Inferior parietal cortex (tissue), 1 donor: Measurements from ENCODE around the gene AKR1C8.
"Not testable (repeated sequence)": the region's sequence is repeated elsewhere in the genome, so short reads cannot be mapped to it uniquely, and the experiment has no call there.

Experiments
- DNase-seq: peaks from one replicate; pipeline ENCODE4 v3.0.0-alpha.2; 2016; ENCODE audit errors: extremely low spot score

Gene AKR1C8

DNA sequence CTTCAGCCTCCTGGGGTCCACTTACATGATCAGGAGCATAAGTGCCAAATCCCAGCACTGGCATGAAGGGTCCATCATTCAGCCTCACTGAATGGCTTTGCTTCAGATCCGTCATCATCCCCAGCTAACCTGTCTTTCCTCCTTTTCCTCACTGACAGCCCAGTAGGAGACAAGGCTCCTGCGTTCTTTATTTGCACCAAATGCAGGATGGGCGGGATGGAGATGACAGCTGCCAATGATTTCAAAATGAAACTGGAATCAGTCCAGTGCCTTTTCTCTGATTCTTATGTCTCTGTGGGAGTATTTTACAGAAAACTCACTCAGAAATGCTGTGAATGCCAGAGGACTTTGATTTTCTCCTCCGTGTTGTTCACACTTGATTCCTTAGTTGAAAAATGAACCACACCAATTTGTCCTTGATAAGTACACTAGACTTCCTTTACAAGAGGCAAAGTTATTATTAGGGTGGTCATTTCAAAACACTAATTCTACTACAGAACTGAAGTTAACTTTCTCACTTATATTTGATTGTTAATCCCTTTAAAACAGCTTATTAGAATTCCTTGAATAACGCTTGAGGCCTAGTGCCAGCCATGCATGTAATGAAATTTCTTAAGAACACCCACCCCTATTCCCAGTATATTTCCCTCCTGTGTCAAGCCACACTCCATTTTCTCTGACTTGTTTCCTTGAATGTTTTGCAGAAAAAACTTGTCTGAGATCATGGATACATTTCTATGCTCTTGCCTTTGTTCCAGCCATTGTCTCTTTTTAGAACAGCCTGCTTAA lies at the start of gene AKR1C8:
TSS of gene AKR1C8 (minus strand) at position 164 of the 789 bp plus-strand sequence. CDS start at position 118, 46 bp downstream.
- no peak for DNase-seq

DNA sequence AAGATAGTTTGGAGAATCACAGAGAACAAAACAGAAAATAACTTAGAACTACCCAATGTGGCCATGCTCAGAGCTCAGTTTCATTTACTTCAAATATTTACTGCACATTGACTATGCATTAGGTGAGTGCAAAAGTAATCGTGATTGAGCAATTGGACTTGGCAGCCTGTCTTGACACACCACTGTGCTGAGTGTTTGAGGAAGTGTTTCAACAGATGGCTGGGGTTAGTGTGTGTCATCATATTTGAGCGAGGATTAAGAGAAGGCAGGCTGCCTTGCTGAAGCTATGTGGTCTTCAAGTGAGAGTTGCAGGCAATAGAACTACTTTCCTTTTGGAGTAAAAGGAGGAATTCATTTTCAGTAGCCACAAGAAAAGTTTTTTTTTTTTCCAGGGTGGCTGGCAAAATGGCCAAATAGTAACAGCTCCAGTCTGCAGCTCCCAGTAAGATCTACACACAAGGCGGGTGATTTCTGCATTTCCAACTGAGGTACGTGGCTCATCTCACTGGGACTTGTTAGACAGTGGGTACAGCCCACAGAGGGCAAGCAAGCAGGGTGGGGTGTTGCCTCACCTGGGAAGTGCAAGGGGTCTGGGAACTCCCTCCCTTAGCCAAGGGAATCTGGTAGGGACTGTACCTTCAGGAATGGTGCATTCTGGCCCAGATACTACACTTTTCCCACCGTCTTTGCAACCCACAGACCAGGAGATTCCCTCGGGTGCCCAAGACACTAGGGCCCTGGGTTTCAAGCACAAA lies 49.3 kb upstream of the AKR1C8 start:
- no peak for DNase-seq

DNA sequence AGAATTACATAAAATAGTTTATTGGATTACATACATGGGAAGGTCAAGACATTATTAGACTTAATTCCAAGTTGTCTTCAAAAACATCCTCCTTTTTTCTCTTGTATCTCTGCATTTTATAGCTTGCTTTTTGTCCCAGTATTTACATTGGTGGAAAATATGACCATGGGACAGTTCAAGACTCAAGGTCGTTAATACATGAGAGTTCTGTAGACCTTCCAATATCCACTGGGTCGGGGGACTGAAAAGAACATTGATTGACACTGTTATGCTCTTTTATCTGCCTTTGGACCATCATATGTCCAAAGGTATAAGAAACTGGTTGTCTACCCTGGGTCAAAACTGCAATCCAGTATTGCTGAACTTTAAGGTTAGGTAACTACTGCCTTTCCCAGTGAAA lies 48.4 kb upstream of the AKR1C8 start:
- DNase-seq, result no peak

DNA sequence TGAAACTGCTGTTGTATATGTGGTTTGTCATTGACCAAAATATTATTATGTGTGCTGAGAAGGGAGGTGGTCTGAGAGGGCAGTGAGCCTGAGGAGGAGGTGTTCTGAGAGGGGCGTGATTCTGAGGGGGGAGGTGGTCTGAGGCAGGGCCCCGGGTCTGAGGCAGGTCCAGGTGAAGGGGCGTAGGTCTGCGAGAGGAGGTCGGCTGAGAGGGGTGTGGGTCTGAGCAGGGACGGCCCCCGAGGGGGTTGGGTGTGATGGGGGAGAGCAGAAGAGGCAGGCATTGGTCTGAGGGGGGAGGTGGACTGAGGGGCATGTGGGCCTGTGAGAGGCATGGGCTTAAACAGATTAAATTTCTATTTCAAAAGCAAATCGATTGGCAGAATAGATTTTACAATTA lies 44.1 kb upstream of the AKR1C8 start:
- DNase-seq, result no peak

DNA sequence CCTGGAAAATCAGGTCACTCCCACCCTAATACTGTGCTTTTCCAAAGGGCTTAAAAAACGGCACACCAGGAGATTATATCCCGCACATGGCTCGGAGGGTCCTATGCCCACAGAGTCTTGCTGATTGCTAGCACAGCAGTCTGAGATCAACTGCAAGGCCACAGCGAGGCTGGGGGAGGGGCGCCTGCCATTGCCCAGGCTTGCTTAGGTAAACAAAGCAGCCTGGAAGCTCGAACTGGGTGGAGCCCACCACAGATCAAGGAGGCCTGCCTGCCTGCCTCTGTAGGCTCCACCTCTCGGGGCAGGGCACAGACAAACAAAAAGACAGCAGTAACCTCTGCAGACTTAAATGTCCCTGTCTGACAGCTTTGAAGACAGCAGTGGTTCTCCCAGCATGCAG lies 38.0 kb upstream of the AKR1C8 start:
- DNase-seq, result not testable (repeated sequence)

DNA sequence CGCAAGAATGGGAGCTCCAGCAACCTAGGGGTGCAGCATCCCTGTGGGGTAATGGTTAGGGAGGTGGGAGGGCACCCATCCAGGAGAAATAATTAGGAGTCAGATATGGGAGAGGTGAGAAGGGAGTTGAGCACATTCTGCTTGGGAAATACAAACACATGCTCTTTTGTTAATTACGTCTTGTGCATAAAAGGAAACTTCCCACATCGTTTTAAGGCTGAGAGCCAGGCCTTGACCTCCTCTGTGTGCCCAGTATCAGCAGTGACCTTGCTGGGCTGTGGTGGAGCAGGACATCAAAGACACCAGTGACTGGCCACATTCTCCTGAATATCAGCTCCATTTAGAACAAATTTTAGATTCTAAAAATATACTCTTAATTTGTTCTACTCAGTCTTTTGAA lies 34.3 kb upstream of the AKR1C8 start:
- no peak for DNase-seq

DNA sequence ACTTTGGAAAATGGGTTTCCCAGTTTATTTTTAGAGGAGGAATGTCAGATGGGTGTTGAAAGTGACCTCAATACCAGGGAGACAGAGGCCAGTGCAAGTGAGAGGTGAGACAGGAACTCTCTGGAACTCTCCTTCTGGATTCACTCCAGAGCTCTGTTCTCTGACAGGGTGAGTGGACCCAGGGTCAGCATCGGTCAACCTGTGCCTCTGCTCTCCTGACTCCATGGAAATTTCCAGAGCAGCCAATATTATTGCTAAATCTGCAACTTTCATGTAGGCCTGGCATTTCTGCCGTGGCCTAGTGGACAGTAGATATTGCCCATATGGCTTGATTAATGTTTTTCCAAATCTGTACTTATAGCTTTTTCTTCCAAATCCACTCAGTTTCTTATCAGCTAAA lies 31.9 kb upstream of the AKR1C8 start:
- no peak for DNase-seq

DNA sequence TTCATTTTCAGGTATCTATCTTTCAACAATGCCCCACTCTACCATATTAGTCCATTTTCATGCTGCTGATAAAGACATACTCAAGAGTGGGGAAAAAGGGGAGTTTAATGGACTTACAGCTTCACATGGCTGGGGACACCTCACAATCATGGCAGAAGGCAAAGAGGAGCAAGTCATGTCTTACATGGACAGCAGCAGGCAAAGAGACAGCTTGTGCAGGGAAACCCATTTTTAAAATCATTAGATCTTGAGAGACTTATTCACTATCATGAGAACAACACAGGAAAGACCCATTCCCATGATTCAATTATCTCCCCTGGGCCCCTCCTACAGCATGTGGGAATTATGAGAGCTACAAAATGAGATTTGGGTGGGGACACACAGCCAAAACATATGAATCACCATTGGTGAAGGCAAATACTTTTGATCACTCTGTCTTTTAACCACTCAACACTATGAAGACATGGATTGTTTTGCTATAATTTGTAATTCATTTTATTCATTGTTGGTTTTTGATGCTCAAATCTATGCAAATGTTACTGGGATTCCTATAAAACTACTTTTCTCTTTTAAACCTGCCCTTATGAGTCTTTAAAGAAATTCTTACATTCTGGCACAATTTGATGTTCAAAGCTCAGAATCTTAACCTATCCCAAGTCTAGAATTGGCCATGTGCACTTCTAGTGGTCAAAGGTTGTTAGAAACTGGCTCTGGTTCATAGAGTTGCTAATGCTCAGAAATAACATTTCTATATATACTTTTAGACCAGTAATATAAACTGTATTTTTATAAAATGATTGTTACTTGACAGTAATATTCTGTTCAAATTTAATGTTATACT lies 27.0 kb upstream of the AKR1C8 start:
- no peak for DNase-seq

DNA sequence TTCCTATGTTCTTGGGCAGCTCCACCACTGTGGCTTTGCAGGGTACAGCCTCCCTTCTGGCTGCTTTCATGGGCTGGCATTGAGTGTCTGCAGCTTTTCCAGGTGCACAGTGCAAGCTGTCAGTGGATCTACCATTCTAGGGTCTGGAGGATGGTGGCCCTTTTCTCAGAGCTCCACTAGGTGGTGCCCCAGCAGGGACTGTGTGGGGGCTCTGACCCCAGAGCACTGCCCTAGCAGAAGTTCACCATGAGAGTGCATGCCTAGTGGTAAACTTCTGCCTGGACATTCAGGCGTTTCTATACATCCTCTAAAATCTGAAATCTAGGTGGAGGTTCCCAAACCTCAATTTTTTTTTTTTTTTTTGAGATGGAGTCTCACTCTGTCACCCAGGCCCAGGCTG lies 25.3 kb upstream of the AKR1C8 start:
- not testable (repeated sequence) for DNase-seq

DNA sequence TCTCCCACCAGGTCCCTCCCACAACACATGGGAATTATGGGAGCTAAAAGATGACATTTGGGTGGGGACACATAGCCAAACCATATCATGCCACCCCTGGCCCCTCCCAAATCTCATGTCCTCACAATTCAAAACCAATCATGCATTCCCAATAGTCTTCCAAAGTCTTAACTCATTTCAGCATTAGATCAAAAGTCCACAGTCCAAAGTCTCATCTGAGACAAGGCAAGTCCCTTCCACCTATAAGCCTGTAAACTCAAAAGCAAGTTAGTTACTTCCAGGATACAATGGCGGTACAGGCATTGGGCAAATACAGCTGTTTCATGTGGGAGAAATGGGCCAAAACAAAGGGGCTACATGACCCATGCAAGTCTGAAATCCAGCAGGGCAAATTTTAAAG lies 24.8 kb upstream of the AKR1C8 start:
- DNase-seq, result not testable (repeated sequence)

DNA sequence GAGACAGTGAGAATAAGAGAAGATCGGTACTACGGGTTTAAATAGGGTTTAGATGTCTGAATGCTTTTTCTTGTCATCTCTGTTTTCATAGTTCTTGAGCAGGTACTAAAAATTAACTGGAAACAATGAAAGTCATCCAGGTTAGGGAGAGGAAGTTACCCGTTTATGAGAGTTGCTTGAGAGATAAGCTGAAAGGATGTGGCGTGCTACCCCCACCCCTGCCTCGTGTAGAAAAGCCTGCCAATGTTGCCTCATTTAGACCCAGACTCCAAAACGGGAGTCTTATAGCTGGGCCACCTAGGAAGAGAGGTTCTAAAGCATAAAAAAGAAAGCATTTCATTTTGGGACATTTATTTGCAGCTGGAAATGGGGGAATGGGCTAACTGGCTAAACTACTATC lies 21.8 kb upstream of the AKR1C8 start:
- DNase-seq, result no peak

DNA sequence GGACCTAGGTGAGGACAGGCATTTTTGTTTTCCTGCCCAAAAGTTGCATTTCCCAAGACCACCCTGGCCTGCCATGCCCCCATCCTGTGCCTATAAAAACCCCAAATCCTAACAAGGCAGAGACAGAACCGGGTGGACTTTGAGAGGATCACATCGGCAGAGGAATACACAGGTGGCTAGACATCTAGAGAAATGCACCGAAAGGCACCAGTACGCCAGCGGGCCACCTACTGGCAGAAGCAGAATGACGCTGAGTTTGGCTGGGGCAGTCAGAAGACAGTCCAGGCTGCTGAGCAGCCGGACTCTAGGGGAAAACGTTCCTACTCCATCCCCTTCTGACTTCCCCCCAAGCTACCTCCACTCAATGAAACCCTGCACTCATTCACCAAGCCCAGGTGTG lies 14.4 kb upstream of the AKR1C8 start:
- no peak for DNase-seq

DNA sequence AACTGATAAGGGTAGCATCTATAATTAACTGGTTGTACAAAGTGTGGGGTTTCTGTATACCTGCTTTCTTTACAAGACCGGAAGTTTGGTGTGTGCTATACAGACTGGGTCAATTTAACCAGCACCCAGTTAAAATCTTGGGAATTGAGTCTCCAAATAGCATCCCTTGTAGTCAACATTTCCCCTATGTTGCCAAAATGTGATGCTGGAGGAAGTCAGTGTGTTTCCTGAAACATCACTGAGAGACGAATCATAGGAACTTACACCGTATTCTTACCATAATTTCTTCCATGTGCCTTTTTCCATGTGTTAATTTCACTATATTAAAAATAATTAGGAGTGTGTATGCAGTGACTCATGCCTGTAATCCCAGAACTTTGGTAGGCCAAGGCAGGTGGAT lies 13.4 kb upstream of the AKR1C8 start:
- DNase-seq, result no peak

DNA sequence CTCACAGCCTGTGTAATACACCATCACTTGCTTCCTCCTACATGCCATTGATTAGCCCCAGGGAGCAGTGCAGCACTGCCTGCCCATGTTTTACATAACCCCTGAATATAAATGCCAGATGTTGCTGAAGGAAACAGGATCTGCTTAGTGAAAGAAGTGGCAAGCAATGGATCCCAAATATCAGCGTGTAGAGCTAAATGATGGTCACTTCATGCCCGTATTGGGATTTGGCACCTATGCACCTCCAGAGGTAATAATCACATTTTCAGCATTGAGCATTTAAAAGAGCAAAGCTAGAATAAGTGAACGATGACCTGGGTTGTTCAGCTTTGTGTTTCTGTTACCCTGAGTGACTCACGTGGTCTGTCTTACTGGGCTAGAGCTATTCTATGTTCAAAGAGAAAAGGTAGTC lies 11.8 kb upstream of the AKR1C8 start, which contains the start of gene AKR1C4:
TSS of gene AKR1C4 (plus strand) at position 136 of the 412 bp plus-strand sequence. CDS start at position 167, 31 bp downstream.
- DNase-seq, result no peak

DNA sequence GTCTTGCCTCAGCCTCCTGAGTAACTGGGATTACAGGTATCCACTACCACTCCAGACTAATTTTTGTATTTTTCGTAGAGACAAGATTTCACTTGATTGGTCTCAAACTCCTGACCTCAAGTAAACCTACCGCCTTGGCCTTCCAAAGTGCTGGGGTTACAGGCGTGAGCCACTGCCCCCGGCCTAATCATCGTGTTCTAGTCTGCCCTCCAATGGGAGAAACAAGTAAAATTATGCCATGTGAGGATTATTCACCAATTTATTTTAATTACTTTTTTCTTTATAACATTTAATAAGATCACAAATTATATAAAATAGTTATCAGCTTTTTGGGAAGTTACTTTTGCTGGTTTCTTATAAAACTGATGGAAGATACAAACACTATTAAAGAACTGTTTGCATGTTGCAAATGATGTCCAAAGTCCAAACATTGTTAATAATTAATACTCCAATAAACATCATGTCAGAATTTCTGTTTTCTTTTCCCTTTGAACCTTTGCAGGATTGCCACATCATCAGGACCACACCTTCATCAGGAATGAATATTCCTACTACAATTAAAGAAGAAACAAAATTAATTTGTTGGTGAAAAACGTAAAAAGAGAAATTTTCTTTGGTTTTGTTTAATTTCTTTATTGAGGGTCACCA lies 10.9 kb upstream of the AKR1C8 start:
- no peak for DNase-seq

DNA sequence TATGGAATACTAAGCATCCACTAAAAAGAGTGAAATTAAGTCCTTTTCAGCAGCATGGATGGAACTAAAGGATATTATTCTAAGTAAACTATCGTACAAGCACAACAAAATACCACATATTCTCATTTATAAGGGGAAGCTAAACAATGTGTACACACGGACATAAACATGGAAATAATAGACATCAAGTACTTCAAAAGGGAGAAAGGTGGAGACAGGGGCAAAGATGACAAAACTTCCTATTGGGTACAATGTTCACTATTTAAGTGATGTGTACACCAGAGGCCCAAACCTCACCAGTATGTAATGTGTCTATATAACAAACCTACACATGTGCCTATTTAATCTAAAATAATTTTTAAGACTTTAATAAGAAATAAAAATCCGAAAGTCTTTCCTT lies 9.5 kb upstream of the AKR1C8 start:
- DNase-seq, result no peak

DNA sequence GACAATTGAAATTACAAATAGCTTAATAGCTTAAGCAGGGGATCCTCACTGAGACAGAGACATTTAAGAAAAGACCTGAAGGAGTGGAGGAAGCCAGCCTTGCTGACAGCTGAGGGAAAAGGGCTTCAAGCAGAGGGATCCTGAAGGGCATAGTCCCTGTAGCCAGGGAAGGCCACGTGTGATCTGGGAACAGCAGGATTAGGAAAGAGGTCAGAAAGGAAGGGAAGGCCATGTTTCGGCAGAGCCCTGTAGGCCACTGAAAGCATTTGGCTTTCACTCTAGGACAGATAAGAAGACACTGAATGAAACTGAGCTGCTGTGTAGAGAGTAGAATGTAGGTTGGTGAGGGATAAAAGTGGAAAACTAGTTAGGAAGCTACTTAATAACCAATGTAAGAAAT lies 3.4 kb upstream of the AKR1C8 start:
- no peak for DNase-seq

DNA sequence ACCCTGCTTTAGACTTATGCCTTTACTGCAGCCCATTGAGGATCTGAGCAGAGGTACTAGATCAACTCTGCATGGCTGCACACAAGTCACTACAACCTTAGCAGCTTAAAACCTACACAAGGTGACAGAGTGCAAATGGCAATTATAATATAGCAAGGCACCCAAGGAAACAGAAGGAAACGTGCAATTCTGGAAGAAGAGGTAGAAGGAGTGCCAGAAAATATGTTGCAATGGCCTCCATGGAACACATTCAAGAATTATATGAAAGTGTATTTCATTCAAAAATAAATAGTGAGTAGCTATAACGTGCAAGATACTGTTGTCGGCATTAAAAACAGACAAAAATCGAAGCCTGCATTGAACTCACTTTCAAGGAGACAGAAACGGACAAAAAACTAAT lies 2.9 kb upstream of the AKR1C8 start:
- no peak for DNase-seq

DNA sequence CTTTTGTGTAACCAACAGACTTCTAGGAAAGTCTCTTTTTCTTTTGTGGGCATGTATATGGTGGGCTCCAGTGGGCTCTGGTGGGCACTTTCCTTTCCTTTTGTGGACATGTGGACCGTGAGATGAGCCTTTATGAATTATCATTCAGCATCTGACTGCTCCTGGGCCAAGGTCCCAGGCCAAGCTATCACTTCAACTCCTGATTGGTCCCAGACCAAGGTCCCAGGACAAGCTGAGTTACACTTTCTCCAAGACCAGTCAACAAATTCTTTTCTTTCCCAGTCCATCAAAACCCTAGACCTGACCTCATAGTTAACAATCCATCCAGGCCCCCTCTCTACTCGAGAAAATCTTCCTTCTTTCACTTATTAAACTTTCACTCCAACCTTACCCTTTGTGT lies 1.0 kb downstream of the AKR1C8 start:
- DNase-seq, result no peak

DNA sequence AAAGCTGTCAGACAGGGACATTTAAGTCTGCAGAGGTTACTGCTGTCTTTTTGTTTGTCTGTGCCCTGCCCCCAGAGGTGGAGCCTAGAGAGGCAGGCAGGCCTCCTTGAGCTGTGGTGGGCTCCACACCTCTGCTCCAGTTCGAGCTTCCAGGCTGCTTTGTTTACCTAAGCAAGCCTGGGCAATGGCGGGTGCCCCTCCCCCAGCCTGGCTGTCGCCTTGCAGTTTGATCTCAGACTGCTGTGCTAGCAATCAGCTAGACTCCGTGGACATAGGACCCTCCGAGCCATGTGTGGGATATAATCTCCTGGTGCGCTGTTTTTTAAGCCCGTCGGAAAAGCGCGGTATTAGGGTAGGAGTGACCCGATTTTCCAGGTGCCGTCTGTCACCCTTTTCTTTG lies 4.4 kb downstream of the AKR1C8 start:
- DNase-seq, result not testable (repeated sequence)

DNA sequence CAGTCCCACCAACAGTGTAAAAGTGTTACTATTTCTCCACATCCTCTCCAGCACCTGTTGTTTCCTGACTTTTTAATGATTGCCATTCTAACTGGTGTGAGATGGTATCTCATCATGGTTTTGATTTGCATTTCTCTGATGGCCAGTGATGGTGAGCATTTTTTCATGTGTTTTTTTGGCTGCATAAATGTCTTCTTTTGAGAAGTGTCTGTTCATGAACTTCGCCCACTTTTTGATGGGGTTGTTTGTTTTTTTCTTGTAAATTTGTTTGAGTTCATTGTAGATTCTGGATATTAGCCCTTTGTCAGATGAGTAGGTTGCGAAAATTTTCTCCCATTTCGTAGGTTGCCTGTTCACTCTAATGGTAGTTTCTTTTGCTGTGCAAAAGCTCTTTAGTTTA lies 9.4 kb downstream of the AKR1C8 start:
- DNase-seq, result not testable (repeated sequence)
